ENCODE data around the gene ZNF280A.

DNA sequence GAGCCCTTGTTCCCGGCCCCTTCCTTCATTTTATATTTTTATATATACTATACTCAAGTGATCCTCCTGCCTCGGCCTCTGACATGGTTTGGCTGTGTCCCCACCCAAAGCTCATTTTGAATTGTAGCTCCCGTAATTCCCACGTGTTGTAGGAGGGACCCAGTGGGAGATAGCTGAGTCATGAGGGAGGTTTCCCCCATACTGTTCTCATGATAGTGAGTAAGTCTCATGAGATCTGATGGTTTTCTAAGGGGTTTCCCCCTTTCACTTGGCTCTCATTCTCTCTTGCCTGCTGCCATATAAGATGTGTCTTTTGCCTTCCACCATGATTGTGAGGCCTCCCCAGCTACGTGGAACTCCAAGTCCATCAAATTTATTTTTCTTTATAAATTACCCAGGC, 7.2 kb upstream of the ZNF280A start:
- TF ChIP-seq POLR2A (IDR thresholded peaks at IDR 0.05), result no peak
- no peak for TF ChIP-seq EP300 (IDR thresholded peaks at IDR 0.05)

All from ovary (tissue), 1 donor.